HG03280 (cell line): ENCODE data around the gene SCAMP1.
"Not testable (repeated sequence)": the region's sequence is repeated elsewhere in the genome, so short reads cannot be mapped to it uniquely, and the experiment has no call there.

Source experiments
- ATAC-seq: cut with Tn5 transposase; IDR thresholded peaks from one replicate; pipeline ENCODE4 v1.9.1; 2021; ENCODE audit warnings: mild to moderate bottlenecking, moderate library complexity; ENCODE audit not compliant: unreplicated experiment

The SCAMP1 gene

GRCh38 chr5:78360924-78361630, 660 bp downstream of the SCAMP1 start:
- ATAC-seq: peak; percentile 35

GRCh38 chr5:78361631-78361993, 1.2 kb downstream of the SCAMP1 start:
- ATAC-seq: no peak

DNA sequence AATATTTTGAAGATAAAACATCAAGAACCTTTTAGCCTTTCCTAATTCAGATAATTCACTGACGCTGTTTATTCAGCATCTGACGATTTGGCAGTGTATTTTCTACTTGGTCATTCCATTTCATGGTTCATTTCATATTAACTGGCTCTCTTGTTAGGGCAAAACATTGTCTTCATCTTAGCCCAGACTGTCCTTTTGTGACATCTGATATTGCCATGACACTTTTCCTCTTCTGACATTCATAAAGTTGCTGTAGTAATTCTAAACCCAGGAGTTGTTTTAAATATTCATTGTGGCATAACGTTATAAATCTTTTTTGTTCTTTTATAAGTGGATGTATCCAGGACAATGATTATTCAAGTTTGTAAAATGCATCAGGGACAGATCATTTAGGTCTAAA, 1.8 kb downstream of the SCAMP1 start:
- no peak for ATAC-seq

DNA sequence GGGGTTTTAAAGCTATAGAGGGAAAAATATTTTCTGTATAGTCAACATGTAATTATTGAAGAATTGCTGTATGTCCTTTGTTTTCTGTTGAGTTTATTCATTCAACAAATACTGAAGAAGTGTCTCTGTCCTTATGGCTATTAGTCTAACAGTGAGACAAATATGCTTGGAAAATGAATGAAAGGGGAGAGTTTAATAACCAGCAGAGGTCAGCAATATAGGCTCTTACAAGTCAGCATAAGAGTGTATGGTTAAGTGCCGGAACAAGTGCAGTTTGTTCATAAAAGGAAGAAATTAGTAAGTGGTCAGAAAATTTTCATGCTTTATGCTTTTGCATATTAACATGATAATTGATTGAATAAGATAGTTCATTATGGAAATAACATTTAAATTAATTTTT, 3.6 kb downstream of the SCAMP1 start:
- ATAC-seq: no peak

GRCh38 chr5:78367318-78367991, 7.0 kb downstream of the SCAMP1 start:
- ATAC-seq: no peak

DNA sequence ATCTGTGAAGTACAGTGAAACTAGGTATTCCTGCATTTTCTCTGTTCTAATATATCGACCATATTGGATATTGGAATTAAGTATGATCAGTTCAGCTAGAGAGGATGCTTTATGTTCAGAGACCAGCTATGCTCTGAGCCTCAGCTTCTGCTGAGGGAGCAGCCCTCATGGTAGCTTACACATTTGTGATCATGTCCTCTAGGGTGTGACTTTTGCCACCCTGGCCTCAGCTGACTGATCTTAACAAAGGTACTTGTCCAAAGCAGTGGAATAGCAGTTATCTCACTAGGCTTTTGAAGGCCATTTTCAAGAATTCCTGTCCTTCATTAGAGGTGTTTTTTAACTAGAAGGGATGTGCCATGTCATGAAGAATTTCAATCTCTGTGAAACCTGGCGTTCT, 9.3 kb downstream of the SCAMP1 start:
- ATAC-seq: no peak

GRCh38 chr5:78373231-78373630, 12.8 kb downstream of the SCAMP1 start:
- no peak for ATAC-seq

DNA sequence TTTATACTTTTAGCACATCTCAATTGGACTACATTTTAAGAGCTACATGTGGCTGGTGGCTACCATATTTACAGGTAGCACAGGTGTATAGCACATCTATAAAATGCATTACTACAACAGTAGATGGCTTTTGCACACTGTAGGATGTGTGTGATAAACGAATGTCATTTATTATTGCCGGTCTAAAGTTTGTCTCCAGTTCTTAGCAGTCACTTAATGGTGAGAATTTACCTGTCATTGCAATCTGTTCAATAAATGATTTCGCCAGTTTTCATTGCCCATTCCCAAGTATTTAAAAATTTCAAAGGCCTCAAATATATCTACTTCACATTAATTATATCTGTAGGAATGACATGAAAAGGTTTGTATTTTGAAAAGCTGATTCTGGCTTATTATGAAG, 15.9 kb downstream of the SCAMP1 start:
- no peak for ATAC-seq

- ATAC-seq: no peak
These were observed 16.8 kb downstream of the SCAMP1 start for GRCh38 chr5:78377056-78377717.

GRCh38 chr5:78377718-78378105, 17.3 kb downstream of the SCAMP1 start:
- ATAC-seq: no peak

- ATAC-seq: no peak
These were observed 27.2 kb downstream of the SCAMP1 start for GRCh38 chr5:78387468-78388153.

DNA sequence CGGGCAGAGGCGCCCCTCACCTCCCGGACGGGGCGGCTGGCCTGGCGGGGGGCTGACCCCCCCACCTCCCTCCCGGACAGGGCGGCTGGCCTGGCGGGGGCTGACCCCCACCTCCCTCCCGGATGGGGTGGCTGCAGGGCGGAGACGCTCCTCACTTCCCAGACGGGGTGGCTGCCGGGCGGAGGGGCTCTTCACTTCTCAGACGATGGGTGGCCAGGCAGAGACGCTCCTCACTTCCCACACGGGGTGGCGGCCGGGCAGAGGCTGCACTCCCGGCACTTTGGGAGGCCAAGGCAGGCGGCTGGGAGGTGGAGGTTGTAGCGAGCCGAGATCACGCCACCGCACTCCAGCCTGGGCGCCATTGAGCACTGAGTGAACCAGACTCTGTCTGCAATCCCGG, 30.9 kb downstream of the SCAMP1 start:
- ATAC-seq: not testable (repeated sequence)

GRCh38 chr5:78397831-78398230, 37.4 kb downstream of the SCAMP1 start:
- no peak for ATAC-seq

- no peak for ATAC-seq
These were observed 38.7 kb downstream of the SCAMP1 start for GRCh38 chr5:78399116-78399515.

- no peak for ATAC-seq
These were observed 44.4 kb downstream of the SCAMP1 start for GRCh38 chr5:78404682-78405293.

- ATAC-seq: no peak
These were observed 45.7 kb downstream of the SCAMP1 start for GRCh38 chr5:78405829-78406750.

GRCh38 chr5:78407458-78407857, 47.0 kb downstream of the SCAMP1 start:
- ATAC-seq: no peak

- ATAC-seq: no peak
These were observed 51.2 kb downstream of the SCAMP1 start for GRCh38 chr5:78411586-78411985.

- ATAC-seq: no peak
These were observed 56.4 kb downstream of the SCAMP1 start for GRCh38 chr5:78416677-78417425.
